Epithelial cell of proximal tubule (primary cell): Measurements from ENCODE around the gene DOCK10. TPM values are rescaled to one million over a fixed set of nuclear protein-coding genes. Genes with fewer than 3 reads are reported as not detected.
"Not testable (repeated sequence)": the region's sequence is repeated elsewhere in the genome, so short reads cannot be mapped to it uniquely, and the experiment has no call there.

Experiments
- DNase-seq: peaks from one replicate; pipeline ENCODE4 v3.0.0-alpha.2; 2011; ENCODE audit warnings: low read depth
- H3K4me3 ChIP-seq: 2 replicates; pipeline ENCODE4 v1.5.1; 2011; ENCODE audit warnings: low read depth, mild to moderate bottlenecking, low read length
- CTCF ChIP-seq: conservative IDR thresholded peaks from 2 replicates; pipeline ENCODE4 v1.5.1; 2012; ENCODE audit warnings: low read depth, mild to moderate bottlenecking, low read length
- total RNA-seq: library from RNA; depleted of rRNA; stranded (reverse); fragments of >200 nt; gene quantifications from 2 replicates; pipeline ENCODE4 v1.2.3, GENCODE V29; 2015

DOCK10 gene
- total RNA-seq, 1 donor from 2014 or later, result 2.1 TPM

- no peak overlapping the region for H3K4me3 ChIP-seq
- DNase-seq, result no peak
- no peak for TF ChIP-seq CTCF
Measured at GRCh38 chr2:225069477-225069876, 27.2 kb upstream of the DOCK10 start.

- no peak for DNase-seq
- TF ChIP-seq CTCF, result no peak
- H3K4me3 ChIP-seq, result no peak overlapping the region
Measured at GRCh38 chr2:225065882-225066281, 23.6 kb upstream of the DOCK10 start.

GRCh38 chr2:225064928-225065327 lies 22.7 kb upstream of the DOCK10 start:
- no peak for TF ChIP-seq CTCF
- DNase-seq, result no peak
- H3K4me3 ChIP-seq, result no peak overlapping the region

GRCh38 chr2:225064362-225064761 lies 22.1 kb upstream of the DOCK10 start:
- DNase-seq, result no peak
- no peak overlapping the region for H3K4me3 ChIP-seq
- TF ChIP-seq CTCF, result no peak

- no peak for TF ChIP-seq CTCF
- no peak overlapping the region for H3K4me3 ChIP-seq
- no peak for DNase-seq
Measured at GRCh38 chr2:225056330-225057073, 14.2 kb upstream of the DOCK10 start.

- DNase-seq, result no peak
- H3K4me3 ChIP-seq, result no peak overlapping the region
- no peak for TF ChIP-seq CTCF
Measured at GRCh38 chr2:225055714-225056113, 13.4 kb upstream of the DOCK10 start.

GRCh38 chr2:225052703-225053102 lies 10.4 kb upstream of the DOCK10 start:
- no peak for TF ChIP-seq CTCF
- no peak overlapping the region for H3K4me3 ChIP-seq

GRCh38 chr2:225047502-225047901 lies 5.2 kb upstream of the DOCK10 start:
- not testable (repeated sequence) for DNase-seq

More at GRCh38 chr2:225052703-225053102, 10.4 kb upstream of the DOCK10 start:
- no peak for DNase-seq

More at GRCh38 chr2:225047502-225047901, 5.2 kb upstream of the DOCK10 start:
- H3K4me3 ChIP-seq, result not testable (repeated sequence)
